AG04449 (cell line): Measurements from ENCODE around the gene SMCO1.
"Not testable (repeated sequence)": the region's sequence is repeated elsewhere in the genome, so short reads cannot be mapped to it uniquely, and the experiment has no call there.

Source experiments
- CTCF ChIA-PET: fragments of 350-600 bp; formaldehyde crosslinking; extraction: SDS; loops from one replicate; lab custom pipeline; 2021; ENCODE audit warnings: antibody characterized with exemption; lab: Yijun Ruan, JAX
- POLR2A ChIA-PET: fragments of 400-600, 350-600 bp; formaldehyde crosslinking; extraction: SDS; loops from one replicate; lab custom pipeline; 2020; ENCODE audit warnings: antibody characterized with exemption, inconsistent platforms; lab: Yijun Ruan, JAX
- DNase-seq: peaks from one replicate; pipeline ENCODE4 v3.0.0-alpha.2; 2010; ENCODE audit warnings: low read depth, low spot score
- H3K4me3 ChIP-seq: 2 replicates; pipeline ENCODE4 v1.5.1; 2011; ENCODE audit warnings: low read depth, mild to moderate bottlenecking, control low read depth, low read length
- TF ChIP-seq, protein P1 (sequence below): IDR thresholded peaks from one replicate; pipeline ENCODE4 v1.5.1; 2011; ENCODE audit warnings: mild to moderate bottlenecking, moderate library complexity, low read length, control low read depth, inconsistent platforms; ENCODE audit not compliant: insufficient read depth; ENCODE audit errors: missing control alignments

Gene SMCO1

DNA sequence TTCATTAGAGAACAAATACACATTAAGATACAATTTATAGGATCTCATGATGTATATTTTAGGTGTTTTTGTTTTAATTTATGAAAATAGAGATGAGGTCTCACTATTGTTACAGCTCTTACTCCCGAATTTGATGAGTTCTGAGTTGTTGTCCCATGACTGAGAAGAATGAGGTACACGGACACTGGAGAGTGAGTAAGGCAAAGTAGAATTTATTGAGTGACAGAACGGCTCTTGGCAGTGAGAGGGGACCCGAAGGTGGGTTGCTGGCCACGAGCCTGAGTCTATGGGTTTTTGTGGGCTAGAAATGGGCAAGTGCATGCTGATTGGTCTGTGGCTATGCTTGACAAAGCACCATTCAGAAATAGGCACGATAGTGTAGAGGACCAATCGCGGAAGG lies 8.5 kb downstream of the SMCO1 start:
- ChIA-PET POLR2A (no interaction called here), CTCF (interaction anchor here (0.8 to 3.3 kb wide), 3 partner anchors 12 to 22 kb away, joined by 5 to 23 read pairs (median 6); no protein-coding TSS in a partner anchor)
- DNase-seq = no peak
- TF ChIP-seq, protein P1, sequence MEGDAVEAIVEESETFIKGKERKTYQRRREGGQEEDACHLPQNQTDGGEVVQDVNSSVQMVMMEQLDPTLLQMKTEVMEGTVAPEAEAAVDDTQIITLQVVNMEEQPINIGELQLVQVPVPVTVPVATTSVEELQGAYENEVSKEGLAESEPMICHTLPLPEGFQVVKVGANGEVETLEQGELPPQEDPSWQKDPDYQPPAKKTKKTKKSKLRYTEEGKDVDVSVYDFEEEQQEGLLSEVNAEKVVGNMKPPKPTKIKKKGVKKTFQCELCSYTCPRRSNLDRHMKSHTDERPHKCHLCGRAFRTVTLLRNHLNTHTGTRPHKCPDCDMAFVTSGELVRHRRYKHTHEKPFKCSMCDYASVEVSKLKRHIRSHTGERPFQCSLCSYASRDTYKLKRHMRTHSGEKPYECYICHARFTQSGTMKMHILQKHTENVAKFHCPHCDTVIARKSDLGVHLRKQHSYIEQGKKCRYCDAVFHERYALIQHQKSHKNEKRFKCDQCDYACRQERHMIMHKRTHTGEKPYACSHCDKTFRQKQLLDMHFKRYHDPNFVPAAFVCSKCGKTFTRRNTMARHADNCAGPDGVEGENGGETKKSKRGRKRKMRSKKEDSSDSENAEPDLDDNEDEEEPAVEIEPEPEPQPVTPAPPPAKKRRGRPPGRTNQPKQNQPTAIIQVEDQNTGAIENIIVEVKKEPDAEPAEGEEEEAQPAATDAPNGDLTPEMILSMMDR = no peak
- H3K4me3 ChIP-seq = no peak overlapping the region

- ChIA-PET CTCF (interaction anchor here (1.0 to 2.0 kb wide), 3 partner anchors 14 to 253 kb away, joined by 3 to 5 read pairs (median 4); no protein-coding TSS in a partner anchor), POLR2A (no interaction called here)
- no peak overlapping the region for H3K4me3 ChIP-seq
- no peak for DNase-seq
- TF ChIP-seq, protein P1 = no peak
These were observed 10.6 kb downstream of the SMCO1 start for GRCh38 chr3:196504556-196504955.

DNA sequence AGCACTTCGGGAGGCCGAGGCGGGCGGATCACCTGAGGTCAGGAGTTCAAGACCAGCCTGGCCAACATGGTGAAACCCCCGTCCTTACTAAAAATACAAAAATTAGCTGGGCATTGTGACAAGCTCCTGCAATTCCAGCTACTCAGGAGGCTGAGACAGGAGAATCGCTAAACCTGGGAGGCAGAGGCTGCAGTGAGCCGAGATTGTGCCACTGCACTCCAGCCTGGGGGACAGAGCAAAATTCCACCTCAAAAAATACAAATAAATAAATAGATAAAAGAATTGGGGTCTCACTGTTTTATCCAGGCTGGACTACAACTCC lies 11.1 kb downstream of the SMCO1 start:
- CTCF ChIA-PET = interaction anchor here (1.0 to 2.0 kb wide), 3 partner anchors 15 to 253 kb away, joined by 3 to 5 read pairs (median 4); no protein-coding TSS in a partner anchor
- POLR2A ChIA-PET, DNase-seq: not testable (repeated sequence)
- peak overlapping the region; percentile 94 for H3K4me3 ChIP-seq

- H3K4me3 ChIP-seq = peak within 1 kb of the TSS; percentile 94
- CTCF ChIA-PET = interaction anchor here (1.0 to 2.0 kb wide), 3 partner anchors 15 to 252 kb away, joined by 3 to 5 read pairs (median 4); no protein-coding TSS in a partner anchor
- POLR2A ChIA-PET = interaction anchor here (0.5 kb wide), 1 partner anchor 71 kb away, joined by 4 read pairs; no protein-coding TSS in a partner anchor
- DNase-seq = peak; percentile 54
- TF ChIP-seq, protein P1 = no peak
These were observed 11.7 kb downstream of the SMCO1 start, which contains the start of gene RNF168 for GRCh38 chr3:196503196-196504076. TSS of gene RNF168 (minus strand) at chr3:196503768. CDS start at chr3:196503173, 595 bp downstream.

GRCh38 chr3:196502775-196503195 lies 12.4 kb downstream of the SMCO1 start:
- ChIA-PET POLR2A (no interaction called here), CTCF (interaction anchor here (1.0 kb wide), 1 partner anchor 249 kb away, joined by 4 read pairs; no protein-coding TSS in a partner anchor)
- H3K4me3 ChIP-seq = peak overlapping the region; percentile 94
- TF ChIP-seq, protein P1 = no peak
- peak; percentile 56 for DNase-seq

DNA sequence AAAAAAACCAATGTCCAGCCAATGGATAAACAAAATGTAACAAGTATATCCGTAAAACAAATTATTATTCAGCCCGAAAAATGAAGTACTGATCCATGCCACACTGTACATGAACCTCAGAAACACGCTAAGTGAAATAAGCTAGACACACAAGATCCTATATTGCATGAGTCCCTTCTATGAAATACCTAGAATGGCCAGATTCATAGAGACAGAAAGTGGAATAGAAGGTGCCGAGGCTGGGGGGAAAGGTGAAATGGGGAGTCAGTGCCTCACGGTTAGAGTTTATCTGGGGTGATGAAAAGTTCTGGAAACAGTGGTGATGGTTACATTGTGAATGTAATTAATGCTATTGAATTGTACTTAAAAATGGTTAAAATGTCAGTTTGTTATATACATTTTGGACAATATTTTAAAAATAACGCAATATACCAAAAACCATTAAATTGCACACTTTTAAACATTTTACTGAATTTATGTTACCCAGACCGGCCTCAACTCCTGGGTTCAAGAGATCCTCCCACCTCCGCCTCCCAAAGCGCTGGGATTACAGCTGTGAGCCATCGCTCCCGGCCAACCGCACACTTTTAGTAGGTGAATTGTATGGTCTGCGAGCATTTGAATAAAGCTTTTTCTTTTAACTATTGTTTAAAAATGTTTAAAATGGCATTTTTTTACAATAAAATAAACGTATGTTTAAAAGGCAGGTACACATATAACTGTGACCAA lies 13.7 kb downstream of the SMCO1 start:
- TF ChIP-seq, protein P1 = no peak
- CTCF ChIA-PET = interaction anchor here (0.6 to 1.4 kb wide), 7 partner anchors 11 to 283 kb away, joined by 3 to 6 read pairs (median 3); no protein-coding TSS in a partner anchor
- no peak for DNase-seq
- POLR2A ChIA-PET = interaction anchor here (0.8 to 1.1 kb wide), 2 partner anchors 69 to 183 kb away, joined by 3 to 4 read pairs; partner anchors contain the start of genes DYNLT2B and UBXN7
- H3K4me3 ChIP-seq = peak overlapping the region; percentile 94
